HL-60/S4 treated with phorbol 12-myristate 13-acetate at 8.2 ng/mL for 4 days and 3 days (cell line): ENCODE results near the gene ERN1.
"Not testable (repeated sequence)": the region's sequence is repeated elsewhere in the genome, so short reads cannot be mapped to it uniquely, and the experiment has no call there.

Source experiments
- in situ Hi-C: fragments of 300-500 bp; cut with MboI; formaldehyde crosslinking; loops from 2 replicates; pipeline ENCODE4 v1.15.0; 2022; ENCODE audit warnings: low sequenced_read_pairs

Gene ERN1

GRCh38 chr17:64038331-64039105, 91.4 kb downstream of the ERN1 start:
- in situ Hi-C loops = loop anchor here (25.0 kb wide), 1 partner anchor 249 kb away; no protein-coding TSS in a partner anchor

- in situ Hi-C loops = loop anchor here (25.0 kb wide), 1 partner anchor 249 kb away; no protein-coding TSS in a partner anchor
Measured at GRCh38 chr17:64037802-64038201, 92.1 kb downstream of the ERN1 start.

GRCh38 chr17:64037180-64037579, 92.8 kb downstream of the ERN1 start:
- in situ Hi-C loops = loop anchor here (25.0 kb wide), 1 partner anchor 250 kb away; no protein-coding TSS in a partner anchor

GRCh38 chr17:64036198-64036922, 93.6 kb downstream of the ERN1 start:
- in situ Hi-C loops = loop anchor here (25.0 kb wide), 1 partner anchor 251 kb away; no protein-coding TSS in a partner anchor

DNA sequence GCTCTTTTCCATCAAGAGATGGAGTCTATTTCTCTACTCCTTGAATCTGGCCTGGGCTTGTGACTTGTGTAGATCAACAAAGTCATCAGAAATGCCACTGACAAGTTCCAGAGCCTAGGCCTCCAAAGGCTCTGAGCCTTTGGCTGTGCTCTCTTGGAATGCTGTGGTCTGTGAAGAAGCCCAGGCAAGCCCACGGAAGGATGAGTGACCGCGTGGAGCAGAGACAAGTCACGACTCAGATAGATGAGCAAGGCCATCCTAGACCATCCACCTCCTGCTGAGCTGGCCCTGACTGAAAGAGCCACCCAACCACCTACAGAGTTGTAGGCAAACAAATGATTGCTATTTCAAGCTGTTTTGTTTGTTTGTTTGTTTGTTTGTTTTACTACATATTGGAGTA, 97.9 kb downstream of the ERN1 start:
- in situ Hi-C loops = loop anchor here (25.0 kb wide), 1 partner anchor 255 kb away; no protein-coding TSS in a partner anchor

DNA sequence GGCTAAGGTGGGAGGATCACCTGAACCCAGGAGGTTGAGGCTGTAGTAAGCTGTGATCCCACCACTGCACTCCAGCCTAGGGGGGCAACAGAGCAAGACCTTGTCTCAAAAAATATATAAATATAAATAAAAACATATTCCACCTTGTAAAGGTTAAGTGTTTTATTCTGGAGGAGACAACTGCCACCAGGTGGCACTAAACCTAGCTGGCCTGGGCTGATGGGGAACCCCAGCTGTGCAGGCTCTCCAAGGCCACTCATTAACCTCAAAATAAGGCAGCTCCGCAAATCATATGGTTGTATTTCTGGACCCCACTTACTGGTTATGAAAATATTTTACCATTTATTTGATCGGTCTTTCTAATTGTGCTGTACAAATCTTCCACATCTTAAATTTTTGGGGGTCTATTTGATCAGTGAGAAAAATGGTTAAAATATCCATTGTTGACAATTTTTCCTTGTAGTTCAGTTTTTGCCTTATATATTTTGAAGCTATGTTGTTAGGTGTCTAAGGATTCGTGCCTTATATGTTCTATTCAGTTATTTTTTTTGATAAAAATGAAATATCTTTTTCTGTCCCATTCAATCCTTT, 101.0 kb downstream of the ERN1 start:
- in situ Hi-C loops = loop anchor here (25.0 kb wide), 1 partner anchor 258 kb away; no protein-coding TSS in a partner anchor

DNA sequence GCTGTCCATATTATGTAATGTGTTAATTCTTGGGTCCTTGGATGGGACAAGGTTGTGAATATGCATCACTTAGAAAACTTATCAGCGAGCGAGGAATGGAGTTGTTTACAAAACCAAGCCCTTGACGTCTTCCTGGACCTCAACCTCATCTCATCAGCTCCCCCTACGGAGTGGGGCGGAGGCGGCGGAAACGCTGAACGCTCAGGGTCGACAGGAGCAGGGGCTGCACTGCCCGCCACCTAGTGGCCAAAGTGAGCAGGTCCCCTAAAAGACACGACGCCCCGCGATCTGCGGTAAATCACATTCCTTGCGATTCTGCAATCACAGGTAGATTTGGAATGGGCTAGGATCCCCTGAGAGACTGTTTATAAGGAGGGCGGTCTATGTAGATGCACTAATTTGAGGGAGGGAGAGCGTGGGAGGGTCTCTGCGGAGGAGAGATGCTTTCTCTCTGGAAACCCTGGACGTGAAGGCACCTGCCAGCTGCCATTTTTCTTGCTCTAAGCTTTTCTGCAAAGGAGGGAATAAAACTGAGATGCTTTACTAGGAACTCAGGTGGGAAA, 104.1 kb downstream of the ERN1 start:
- in situ Hi-C loops = loop anchor here (25.0 kb wide), 1 partner anchor 261 kb away; no protein-coding TSS in a partner anchor

DNA sequence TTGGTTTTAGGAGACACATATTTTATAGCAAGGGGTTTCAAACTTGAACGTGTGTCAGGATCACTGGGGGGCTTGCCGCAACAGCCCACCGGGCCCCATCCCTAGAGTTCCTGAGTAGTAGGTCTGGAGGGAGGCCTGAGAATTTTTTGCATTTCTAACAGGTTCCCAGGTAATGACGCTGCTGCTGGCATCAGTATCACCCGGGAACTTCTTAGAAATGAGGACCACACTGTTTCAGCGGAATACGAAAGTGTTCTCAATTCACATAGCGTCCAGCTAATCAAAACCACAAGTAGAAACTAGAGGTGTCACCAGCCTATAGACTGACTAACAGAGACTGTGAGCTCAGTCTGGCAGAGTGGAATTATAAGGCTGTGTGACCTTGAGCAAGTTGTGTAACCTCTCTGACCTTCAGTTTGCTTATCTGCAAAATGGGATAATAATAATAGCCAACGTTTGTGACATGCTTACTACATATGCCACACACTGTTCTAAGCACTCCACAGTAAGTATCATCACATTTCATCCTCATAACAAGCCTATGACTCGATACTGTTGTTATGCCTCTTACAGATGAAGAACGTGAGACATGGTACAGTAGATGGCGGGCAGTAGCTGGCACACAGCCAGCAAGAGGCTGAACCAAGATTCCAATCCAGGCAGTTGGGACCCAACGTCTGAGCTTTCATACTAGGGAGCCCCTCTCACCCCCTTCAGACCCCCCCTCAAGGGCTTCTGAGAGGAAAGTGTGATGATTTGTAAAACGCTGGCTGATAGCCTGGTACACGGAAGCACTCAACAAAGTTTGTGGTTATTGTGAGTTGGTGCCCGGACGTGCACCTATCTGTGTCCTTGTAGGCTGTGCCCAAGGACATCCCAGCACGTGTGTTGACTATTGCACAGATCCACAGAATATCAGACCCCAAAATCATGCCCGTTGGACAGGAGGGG, 104.9 kb downstream of the ERN1 start:
- in situ Hi-C loops = loop anchor here (25.0 kb wide), 1 partner anchor 262 kb away; no protein-coding TSS in a partner anchor

DNA sequence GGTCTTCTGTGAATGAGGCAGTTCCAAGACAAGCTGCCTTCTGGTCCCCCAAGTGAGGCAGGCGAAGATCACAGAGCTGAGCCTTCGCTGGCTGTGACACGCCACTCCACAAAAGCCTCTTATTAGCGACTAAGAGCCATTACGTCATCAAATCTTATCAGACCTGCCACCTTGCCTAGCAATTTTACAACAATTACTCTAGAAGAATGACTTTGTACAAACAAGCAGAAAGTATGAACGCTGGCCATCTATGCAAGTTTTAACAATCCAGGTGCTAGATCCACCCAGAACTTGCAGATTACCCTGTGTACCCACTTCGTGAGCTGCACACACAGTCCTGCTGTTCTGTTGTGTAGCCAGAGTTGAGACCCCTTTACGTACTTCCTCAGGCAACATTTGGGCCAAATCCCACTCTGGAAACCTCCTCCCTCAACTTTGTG, 105.7 kb downstream of the ERN1 start:
- in situ Hi-C loops = no loop called here

DNA sequence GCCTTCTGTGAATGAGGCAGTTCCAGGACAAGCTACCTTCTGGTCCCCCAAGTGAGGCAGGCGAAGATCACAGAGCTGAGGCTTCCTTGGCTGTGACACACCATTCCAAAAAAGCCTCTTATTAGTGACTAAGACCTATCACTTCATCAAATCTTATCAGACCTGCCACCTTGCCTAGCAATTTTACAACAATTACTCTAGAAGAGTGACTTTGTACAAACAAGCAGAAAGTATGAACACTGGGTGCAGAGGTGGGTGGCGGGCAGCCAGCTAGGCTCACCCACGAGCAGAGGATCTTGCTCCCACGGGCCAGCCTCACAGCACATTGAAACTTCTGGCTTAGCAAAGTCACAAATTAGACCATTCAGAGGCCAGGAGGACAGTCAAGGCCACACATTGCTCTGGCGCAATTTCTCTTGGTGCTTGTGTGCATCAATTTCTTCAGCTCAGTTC, 107.3 kb downstream of the ERN1 start:
- in situ Hi-C loops = no loop called here

DNA sequence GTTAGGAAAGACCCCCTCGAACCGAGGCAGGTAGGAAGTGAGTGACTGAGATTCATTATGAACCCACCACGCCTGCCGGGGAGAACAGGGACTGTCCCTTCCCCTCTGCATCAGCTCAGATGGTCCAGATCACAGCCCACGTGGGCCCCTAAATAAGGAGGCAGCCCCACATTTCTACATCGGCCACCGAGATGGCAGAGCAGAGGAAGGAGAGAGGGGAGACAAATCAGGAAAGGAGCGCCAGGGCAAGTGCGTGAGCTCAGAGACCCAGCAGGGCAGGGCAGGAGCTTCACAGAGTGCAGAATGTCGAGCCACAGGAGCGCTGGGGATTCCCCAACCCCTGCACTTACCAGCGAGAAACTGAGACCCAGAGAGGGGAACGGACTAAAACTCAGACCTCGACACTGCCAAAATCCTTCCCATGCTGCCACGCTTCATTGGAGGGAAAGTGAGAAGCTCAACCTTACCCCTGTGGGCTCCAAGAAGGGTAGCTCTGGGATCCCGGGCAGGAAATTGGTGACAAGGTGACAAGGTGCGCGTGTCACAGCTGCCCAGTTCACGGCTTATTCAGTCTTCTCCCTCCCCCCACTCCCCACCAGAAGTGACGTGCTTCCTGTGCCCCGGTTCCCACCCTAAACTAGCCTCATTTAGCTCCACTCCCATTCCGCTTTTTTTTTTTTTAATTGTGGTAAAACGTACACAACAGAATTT, 109.7 kb downstream of the ERN1 start, which contains the start of gene ICAM2:
Gene ICAM2, minus strand, starts transcription at position 578 of the 711 bp plus-strand sequence. CDS start 13,942 bp downstream, outside the sequence.
- in situ Hi-C loops = no loop called here

DNA sequence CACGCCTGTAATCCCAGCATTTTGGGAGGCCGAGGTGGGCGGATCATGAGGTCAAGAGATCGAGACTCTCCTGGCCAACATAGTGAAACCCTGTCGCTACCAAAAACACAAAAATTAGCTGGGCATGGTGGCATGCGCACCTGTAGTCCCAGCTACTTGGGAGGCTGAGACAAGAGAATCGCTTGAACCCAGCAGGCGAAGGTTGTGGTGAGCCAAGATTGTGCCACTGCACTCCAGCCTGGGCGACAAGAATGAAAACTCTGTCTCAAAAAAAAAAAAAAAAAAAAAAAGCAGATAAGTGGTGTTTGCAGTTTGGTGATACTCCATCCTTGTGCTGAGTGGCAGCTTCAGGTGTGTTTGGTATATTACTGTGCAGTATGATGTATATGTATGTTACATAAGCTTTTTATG, 110.4 kb downstream of the ERN1 start:
- in situ Hi-C loops = not testable (repeated sequence)

- in situ Hi-C loops = no loop called here
Measured at GRCh38 chr17:64017381-64017980, 112.5 kb downstream of the ERN1 start.

DNA sequence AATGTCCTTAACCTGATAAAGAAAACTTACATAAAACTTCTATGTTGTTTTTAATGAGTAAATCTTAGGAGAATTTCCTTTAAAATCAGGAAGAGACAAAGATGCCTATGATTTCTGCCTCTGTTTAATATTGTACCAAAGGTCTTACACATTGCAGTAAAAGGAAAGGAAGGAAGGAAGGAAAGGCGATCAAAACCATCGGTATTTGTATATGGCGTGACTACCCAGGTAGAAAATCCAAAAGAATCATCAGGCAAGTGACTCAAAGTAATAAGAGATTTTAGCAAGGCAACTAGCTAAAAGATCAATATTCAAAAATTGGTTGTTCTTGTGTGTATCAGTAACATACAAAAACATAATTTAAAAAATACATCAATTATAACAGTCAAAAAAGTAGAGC, 113.0 kb downstream of the ERN1 start:
- in situ Hi-C loops = no loop called here

- in situ Hi-C loops = no loop called here
Measured at GRCh38 chr17:64016231-64016784, 113.6 kb downstream of the ERN1 start.

- in situ Hi-C loops = no loop called here
Measured at GRCh38 chr17:64015447-64015846, 114.5 kb downstream of the ERN1 start.

- in situ Hi-C loops = no loop called here
Measured at GRCh38 chr17:64009571-64010402, 120.2 kb downstream of the ERN1 start.
